HG03139 (cell line): ENCODE measurements around the gene TTC13.
"Not testable (repeated sequence)": the region's sequence is repeated elsewhere in the genome, so short reads cannot be mapped to it uniquely, and the experiment has no call there.

ENCODE experiments used
- ATAC-seq: cut with Tn5 transposase; IDR thresholded peaks from one replicate; pipeline ENCODE4 v1.9.1; 2021; ENCODE audit not compliant: unreplicated experiment

The TTC13 gene

GRCh38 chr1:230978491-230979388 lies at the start of gene TTC13, which contains the start of gene ARV1:
TTC13 (minus strand) TSS chr1:230978861; CDS start chr1:230978830, 31 bp downstream.
ARV1 (plus strand) TSS chr1:230979094; CDS start chr1:230979106, 12 bp downstream.
- peak; percentile 85 for ATAC-seq

- ATAC-seq, result no peak
These were observed 49.3 kb upstream of the TTC13 start for GRCh38 chr1:231027971-231028370.

GRCh38 chr1:231027136-231027925 lies 48.7 kb upstream of the TTC13 start:
- no peak for ATAC-seq

GRCh38 chr1:231026576-231026975 lies 47.9 kb upstream of the TTC13 start:
- ATAC-seq, result no peak

GRCh38 chr1:231023150-231023549 lies 44.5 kb upstream of the TTC13 start:
- ATAC-seq, result no peak

- not testable (repeated sequence) for ATAC-seq
These were observed 43.9 kb upstream of the TTC13 start for GRCh38 chr1:231022543-231022942.

GRCh38 chr1:231021540-231022031 lies 42.9 kb upstream of the TTC13 start:
- ATAC-seq, result no peak

- ATAC-seq, result no peak
These were observed 42.2 kb upstream of the TTC13 start for GRCh38 chr1:231020816-231021215.

GRCh38 chr1:231020139-231020601 lies 41.5 kb upstream of the TTC13 start:
- no peak for ATAC-seq

- no peak for ATAC-seq
These were observed 41.0 kb upstream of the TTC13 start for GRCh38 chr1:231019711-231020110.

- ATAC-seq, result no peak
These were observed 38.3 kb upstream of the TTC13 start for GRCh38 chr1:231016966-231017365.

- no peak for ATAC-seq
These were observed 37.6 kb upstream of the TTC13 start for GRCh38 chr1:231016234-231016633.

- no peak for ATAC-seq
These were observed 34.8 kb upstream of the TTC13 start for GRCh38 chr1:231013391-231014015.

GRCh38 chr1:231011963-231012362 lies 33.3 kb upstream of the TTC13 start:
- no peak for ATAC-seq

GRCh38 chr1:231011360-231011759 lies 32.7 kb upstream of the TTC13 start:
- ATAC-seq, result no peak

GRCh38 chr1:231007535-231007934 lies 28.9 kb upstream of the TTC13 start:
- not testable (repeated sequence) for ATAC-seq

GRCh38 chr1:231001892-231002291 lies 23.2 kb upstream of the TTC13 start:
- no peak for ATAC-seq

GRCh38 chr1:231000639-231001038 lies 22.0 kb upstream of the TTC13 start:
- ATAC-seq, result no peak

- ATAC-seq, result no peak
These were observed 21.5 kb upstream of the TTC13 start for GRCh38 chr1:231000201-231000600.

GRCh38 chr1:230994860-230995259 lies 16.2 kb upstream of the TTC13 start:
- no peak for ATAC-seq
